ENCODE results near the gene HNRNPL.
"Not testable (repeated sequence)": the region's sequence is repeated elsewhere in the genome, so short reads cannot be mapped to it uniquely, and the experiment has no call there.

Gene HNRNPL

GRCh38 chr19:38796154-38796553 lies 53.6 kb downstream of the HNRNPL start:
- DNase-seq: no peak

- no peak for DNase-seq
These were observed 54.2 kb downstream of the HNRNPL start for GRCh38 chr19:38795549-38795948.

GRCh38 chr19:38793671-38794070 lies 56.1 kb downstream of the HNRNPL start:
- DNase-seq: no peak

- DNase-seq: no peak
These were observed 56.6 kb downstream of the HNRNPL start for GRCh38 chr19:38793177-38793576.

- DNase-seq: no peak
These were observed 57.3 kb downstream of the HNRNPL start for GRCh38 chr19:38792250-38793111.

- DNase-seq: not testable (repeated sequence)
These were observed 58.2 kb downstream of the HNRNPL start for GRCh38 chr19:38791451-38792064.

- DNase-seq: not testable (repeated sequence)
These were observed 59.0 kb downstream of the HNRNPL start for GRCh38 chr19:38790507-38791403.

GRCh38 chr19:38788478-38789243 lies 61.1 kb downstream of the HNRNPL start, which contains the start of gene LGALS7B:
Gene LGALS7B, plus strand, starts transcription at chr19:38789200. Its CDS starts 27 bp downstream, at chr19:38789227.
- DNase-seq: no peak

- no peak for DNase-seq
These were observed 63.1 kb downstream of the HNRNPL start for GRCh38 chr19:38786572-38787265.

Measured in NCI-H2081 (cell line).